NCI-H524 (cell line): ENCODE data around the gene TSNAXIP1.

ENCODE experiments used
- DNase-seq, 2 experiments: peaks; one replicate each; lab custom pipeline; 2025; lab: John Stamatoyannopoulos, UW

The TSNAXIP1 gene

DNA sequence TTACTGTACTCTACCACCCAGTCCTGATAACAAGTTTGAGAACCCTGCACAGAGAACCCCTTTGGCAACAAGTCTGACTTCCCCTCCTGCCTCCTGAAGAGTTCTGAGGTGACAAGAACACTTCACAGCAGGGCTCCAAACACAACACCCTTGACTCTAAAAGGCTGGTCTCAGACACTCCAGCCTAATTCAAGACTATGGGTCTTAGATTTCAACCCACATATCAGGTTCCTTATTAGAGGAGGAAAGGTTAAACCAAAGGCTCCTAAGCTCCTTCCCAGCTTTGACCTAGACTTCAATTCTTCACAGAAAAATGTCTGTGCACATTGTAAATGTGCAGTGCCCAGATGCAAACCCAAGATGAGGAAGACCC lies 23.4 kb upstream of the TSNAXIP1 start:
- no peak for DNase-seq

DNA sequence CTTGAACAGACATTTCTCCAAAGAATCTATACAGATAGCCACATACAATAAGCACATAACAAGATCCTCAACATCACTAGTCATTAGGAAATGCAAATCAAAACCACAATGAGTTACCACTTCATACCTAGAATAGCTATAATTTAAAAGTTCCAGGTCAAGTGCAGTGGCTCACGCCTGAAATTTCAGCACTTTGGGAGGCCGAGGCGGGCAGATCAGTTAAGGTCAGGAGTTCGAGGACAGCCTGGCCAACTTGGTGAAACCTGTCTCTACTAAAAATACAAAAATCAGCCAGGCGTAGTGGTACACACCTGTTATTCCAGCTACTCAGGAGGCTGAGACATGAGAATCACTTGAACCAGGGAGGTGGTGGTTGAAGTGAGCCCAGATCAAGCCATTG lies 20.2 kb upstream of the TSNAXIP1 start:
- DNase-seq = no peak

DNA sequence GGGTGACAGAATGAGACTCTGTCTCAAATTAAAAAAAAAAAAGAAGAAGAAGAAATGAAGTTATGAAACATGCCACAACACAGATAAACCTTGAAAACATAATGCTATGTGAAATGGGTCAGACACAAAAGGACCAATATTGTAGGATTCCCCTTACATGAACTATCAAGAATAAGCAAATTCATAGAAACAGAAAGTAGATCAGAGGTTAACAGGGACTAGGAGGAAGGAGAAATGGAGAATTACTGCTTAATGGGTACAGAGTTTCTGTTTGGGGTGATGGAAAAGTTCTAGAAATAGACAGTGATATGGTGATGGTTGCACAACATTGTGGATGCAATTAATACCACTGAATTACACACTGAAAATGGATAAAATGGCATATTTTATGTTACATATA lies 16.6 kb upstream of the TSNAXIP1 start:
- DNase-seq = no peak

- DNase-seq = peak in 1 of 2 experiments; percentile 26
Observed at GRCh38 chr16:67796099-67796718, 10.5 kb upstream of the TSNAXIP1 start.

GRCh38 chr16:67800338-67800926 lies 6.3 kb upstream of the TSNAXIP1 start:
- no peak for DNase-seq

GRCh38 chr16:67801241-67801640 lies 5.4 kb upstream of the TSNAXIP1 start:
- no peak for DNase-seq

GRCh38 chr16:67801883-67802282 lies 4.8 kb upstream of the TSNAXIP1 start:
- DNase-seq = no peak

DNA sequence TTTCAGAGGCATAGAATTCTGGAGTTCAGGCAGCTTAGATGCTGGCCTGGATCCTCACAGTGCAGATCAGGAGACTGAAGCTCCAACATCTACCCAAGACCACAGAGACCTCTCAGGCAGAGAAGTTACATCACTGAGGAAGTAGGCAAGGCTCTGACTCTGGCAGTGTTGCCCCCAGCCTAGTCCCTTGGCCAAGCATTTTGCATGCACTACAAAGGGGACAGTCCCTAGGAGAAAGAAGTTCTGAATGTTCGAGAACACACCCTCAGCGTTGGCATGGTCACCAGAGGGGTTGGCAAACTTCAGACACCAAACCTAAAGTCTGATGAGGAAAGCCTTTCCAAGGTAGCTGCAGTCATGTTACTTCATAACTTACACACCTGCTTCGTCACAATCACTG lies 2.8 kb upstream of the TSNAXIP1 start:
- DNase-seq = no peak

GRCh38 chr16:67804853-67805542 lies 1.7 kb upstream of the TSNAXIP1 start:
- no peak for DNase-seq

DNA sequence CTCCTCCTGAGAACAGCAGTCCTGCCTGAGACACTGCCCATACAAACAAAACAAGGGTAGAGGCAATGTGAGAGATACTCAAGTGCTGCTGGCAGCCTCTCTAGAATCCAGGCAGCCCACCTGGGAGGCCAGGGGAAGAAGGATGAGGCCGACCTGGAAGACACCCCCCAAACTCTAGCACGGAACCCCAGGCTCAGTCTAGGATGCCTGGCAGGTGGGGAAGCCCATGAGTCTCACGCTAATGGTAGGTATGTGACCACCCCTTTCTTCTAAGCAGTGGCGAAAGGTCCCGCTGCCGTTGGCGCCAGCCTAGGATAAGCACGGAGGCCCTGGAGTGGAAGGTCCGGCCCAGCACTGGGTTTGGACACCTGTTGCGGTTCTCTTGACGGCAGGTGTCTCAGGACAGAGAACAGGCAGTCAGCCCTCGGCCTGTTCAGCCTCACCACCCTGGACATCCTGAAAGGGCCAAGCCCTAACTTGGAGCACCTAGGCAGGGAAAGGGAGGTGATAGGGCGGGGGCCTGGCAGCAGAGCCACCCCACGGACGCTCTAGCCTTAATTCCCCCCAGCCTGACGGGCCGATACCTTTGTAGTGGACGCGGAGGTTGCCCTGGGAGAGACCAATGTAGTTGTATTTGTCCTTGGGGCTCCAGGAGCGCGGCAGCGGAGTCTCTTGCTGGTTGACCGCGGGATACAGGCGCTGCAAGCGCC lies 816 bp upstream of the TSNAXIP1 start:
- DNase-seq = no peak

GRCh38 chr16:67807148-67807682 lies 526 bp downstream of the TSNAXIP1 start:
- DNase-seq = no peak

GRCh38 chr16:67811899-67812298 lies 5.2 kb downstream of the TSNAXIP1 start:
- DNase-seq = no peak

DNA sequence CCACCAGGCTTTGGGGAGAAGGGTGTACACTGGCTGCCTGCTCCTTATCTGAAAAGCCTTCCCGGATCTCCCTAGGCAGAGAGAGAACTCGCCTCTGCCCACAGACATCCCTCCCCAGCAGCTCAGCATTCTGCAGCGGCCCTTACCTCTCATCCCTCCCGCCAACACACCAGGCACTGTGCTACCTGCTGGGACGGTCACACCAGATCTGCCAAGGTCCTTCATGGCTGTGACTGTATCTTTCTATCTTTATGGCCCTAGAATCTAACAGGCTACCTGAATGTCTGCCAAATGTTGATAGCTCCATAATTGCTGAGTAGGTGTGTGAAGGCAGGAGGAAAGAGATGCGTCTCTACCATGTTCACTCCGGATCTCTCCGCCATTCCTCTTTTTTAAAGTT lies 7.9 kb downstream of the TSNAXIP1 start:
- no peak for DNase-seq

- DNase-seq = no peak
Observed at GRCh38 chr16:67820608-67821259, 14.0 kb downstream of the TSNAXIP1 start.

DNA sequence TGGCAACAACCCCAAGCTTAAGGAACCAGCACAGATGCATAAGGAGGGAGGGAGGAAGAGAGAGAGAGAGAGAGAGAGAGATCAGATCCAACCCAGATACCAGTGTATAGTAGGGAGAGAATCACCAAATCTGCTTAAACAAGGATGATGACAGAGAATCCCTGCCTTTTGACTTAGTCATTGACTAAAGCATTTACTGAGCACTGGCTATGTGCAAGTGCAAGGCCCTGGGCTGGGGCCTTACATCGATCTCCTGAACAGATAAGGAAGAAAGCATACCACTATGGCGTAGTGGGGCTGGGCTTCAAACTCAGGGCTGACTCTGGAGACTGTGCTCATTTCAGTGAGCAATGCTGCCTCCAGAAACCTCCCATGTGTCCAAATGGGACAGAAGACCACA lies 15.8 kb downstream of the TSNAXIP1 start:
- DNase-seq = no peak

DNA sequence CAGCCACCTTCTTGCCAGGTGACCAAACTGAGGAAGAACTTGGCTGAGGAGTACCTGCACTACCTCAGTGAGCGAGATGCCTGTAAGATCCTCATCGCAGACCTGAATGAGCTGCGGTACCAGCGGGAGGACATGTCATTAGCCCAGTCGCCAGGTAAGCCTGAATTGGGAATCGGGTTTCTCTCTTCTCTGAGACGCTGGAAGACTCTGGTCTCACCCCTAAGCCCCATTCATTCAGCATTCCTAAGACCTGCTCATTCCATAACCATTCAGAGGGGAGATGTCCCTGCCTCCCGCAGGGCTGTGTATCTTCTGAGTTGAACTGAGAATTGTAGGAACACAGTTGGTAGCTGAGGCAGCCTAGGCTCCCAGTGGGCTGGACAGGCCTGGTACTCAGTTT lies 18.4 kb downstream of the TSNAXIP1 start:
- DNase-seq = no peak

GRCh38 chr16:67825906-67826305 lies 19.2 kb downstream of the TSNAXIP1 start:
- DNase-seq = no peak

DNA sequence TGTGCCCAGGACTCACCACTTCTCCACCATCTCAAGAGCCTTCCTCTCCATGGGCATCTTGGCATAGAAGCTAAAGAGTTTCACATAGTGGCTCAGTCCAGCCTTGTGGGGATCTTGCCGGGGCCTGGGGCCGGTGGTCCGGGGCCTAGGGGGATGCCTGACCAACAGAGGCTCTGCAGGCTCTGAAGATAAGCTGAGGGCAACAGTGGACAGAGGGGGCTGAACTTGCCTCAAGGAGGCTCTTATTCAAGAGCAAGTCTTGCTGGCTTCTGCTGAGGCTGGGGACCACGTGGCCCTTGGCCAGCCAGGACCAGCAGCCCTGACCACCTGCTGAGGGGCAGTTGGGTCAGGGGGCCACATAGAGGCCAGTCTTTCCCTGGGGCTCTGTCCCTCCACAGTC lies 22.0 kb downstream of the TSNAXIP1 start:
- no peak for DNase-seq

DNA sequence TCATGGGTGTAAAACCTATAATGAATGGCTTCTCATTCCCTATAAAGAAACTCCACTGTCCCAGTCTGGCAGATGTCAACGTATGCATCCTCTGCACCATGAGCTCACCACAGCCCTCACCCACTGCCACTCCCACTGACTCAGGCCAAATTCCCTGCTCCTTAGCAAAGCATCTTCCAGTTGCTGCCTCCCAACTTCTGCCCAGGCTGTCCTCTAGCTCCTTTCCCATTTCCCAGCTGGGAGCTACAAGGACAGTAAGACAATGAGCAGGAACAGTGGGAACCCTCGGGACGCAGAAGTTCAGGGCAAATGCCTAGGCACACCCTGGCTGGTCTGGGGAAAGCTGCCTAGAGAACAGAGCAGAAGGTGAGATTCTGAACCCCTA lies 26.3 kb downstream of the TSNAXIP1 start:
- no peak for DNase-seq

DNA sequence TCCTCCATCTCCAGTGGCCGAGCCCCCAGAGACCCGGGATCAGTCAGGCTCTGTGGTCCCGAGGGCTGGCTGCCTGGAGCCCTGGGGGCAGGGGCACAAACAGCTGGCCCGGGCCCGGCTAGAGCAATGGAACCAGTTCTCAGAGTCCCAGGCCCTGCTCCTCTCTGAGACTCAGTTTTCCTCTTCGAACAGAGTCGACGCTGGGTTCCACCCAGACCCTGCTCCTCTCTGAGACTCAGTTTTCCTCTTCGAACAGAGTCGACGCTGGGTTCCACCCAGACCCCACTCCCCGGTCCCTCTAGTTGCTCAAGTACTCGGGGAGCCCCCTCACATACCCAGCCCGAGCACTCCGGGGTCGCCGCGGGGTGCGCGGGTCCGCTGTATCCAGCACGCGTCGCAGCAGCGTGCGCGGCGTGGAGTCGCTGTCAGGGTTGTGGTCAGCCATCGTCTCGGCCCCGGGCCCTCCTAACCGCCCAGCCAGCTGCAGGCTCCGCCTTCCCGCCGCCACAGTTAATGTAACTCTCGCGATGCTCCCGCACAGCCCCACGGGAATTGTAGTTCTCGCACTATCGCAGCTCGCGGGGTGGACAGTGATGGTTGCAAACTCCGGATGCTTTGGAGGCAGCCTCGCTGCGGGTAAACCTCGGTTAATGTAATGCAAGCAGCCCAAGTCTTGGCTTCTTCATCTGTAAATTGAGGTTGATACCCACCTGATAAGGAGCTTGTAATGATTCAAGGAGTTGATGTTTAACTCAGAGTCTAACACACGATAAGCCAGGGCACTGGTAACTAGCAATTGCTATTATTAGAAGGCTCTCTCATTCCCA lies 26.9 kb downstream of the TSNAXIP1 start:
- peak; percentile 89 to 90 for DNase-seq

- no peak for DNase-seq
Observed at GRCh38 chr16:67834242-67834614, 27.5 kb downstream of the TSNAXIP1 start.
